DND-41 (cell line): Measurements from ENCODE around the gene GNPAT.

Experiments used
- EZH2 ChIP-seq: IDR thresholded peaks from 3 replicates; pipeline ENCODE4 v1.6.1; 2012; ENCODE audit warnings: borderline replicate concordance, low read depth, mild to moderate bottlenecking, moderate library complexity, low read length, inconsistent platforms; ENCODE audit not compliant: severe bottlenecking
- TF ChIP-seq, protein P1 (sequence below): IDR thresholded peaks from 2 replicates; pipeline ENCODE4 v1.5.1; 2012; ENCODE audit warnings: borderline replicate concordance, low read length, moderate library complexity, mild to moderate bottlenecking; ENCODE audit not compliant: poor library complexity, severe bottlenecking; ENCODE audit errors: extremely low read depth

GRCh38 chr1:231295938-231296337 lies 54.9 kb downstream of the GNPAT start:
- no peak for TF ChIP-seq EZH2
- TF ChIP-seq, protein P1, sequence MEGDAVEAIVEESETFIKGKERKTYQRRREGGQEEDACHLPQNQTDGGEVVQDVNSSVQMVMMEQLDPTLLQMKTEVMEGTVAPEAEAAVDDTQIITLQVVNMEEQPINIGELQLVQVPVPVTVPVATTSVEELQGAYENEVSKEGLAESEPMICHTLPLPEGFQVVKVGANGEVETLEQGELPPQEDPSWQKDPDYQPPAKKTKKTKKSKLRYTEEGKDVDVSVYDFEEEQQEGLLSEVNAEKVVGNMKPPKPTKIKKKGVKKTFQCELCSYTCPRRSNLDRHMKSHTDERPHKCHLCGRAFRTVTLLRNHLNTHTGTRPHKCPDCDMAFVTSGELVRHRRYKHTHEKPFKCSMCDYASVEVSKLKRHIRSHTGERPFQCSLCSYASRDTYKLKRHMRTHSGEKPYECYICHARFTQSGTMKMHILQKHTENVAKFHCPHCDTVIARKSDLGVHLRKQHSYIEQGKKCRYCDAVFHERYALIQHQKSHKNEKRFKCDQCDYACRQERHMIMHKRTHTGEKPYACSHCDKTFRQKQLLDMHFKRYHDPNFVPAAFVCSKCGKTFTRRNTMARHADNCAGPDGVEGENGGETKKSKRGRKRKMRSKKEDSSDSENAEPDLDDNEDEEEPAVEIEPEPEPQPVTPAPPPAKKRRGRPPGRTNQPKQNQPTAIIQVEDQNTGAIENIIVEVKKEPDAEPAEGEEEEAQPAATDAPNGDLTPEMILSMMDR = no peak
